K562 (cell line): Measurements from ENCODE around the gene SULT2B1. TPM values are rescaled to one million over a fixed set of nuclear protein-coding genes. Genes with fewer than 3 reads are reported as not detected.

Source experiments
- CAMTA2 ChIP-seq: fragments of 250-450 bp; sonication (Bioruptor Pico); conservative IDR thresholded peaks from 2 replicates; pipeline ENCODE4 v1.5.1; 2022
- CC2D1A ChIP-seq: fragments of 450-650 bp; IDR thresholded peaks from 2 replicates; pipeline ENCODE4 v1.6.1; 2017; ENCODE audit warnings: mild to moderate bottlenecking
- DNMT1 ChIP-seq: fragments of 450-650 bp; IDR thresholded peaks from 2 replicates; pipeline ENCODE4 v1.6.1; 2016; ENCODE audit warnings: antibody characterized with exemption, mild to moderate bottlenecking
- ELK1 ChIP-seq: sonication (generic); formaldehyde crosslinking; IDR thresholded peaks from 2 replicates; pipeline ENCODE4 v1.8.1; 2022; ENCODE audit warnings: missing genetic modification reagents
- ETV6 ChIP-seq, 3 experiments: fragments of 150-350 bp in 1 of 3; sonication (generic) in 1 of 3; formaldehyde crosslinking in 1 of 3; IDR thresholded peaks; 2 replicates each; pipeline versions ENCODE4 v1.6.1 to v1.8.0; 2014 to 2022; ENCODE audit warnings: borderline replicate concordance in 2 of 3, low read depth in 2 of 3, antibody characterized with exemption in 1 of 3, low read length in 1 of 3, mild to moderate bottlenecking in 1 of 3, missing genetic modification reagents in 1 of 3
- FOXP4 ChIP-seq: sonication (generic); formaldehyde crosslinking; IDR thresholded peaks from 2 replicates; pipeline ENCODE4 v1.8.0; 2022; ENCODE audit warnings: mild to moderate bottlenecking, missing genetic modification reagents, borderline replicate concordance
- HDAC3 ChIP-seq: fragments of 450-650 bp; IDR thresholded peaks from 2 replicates; pipeline ENCODE4 v1.6.1; 2018; ENCODE audit warnings: borderline replicate concordance, mild to moderate bottlenecking, moderate library complexity; ENCODE audit not compliant: partially characterized antibody
- LARP7 ChIP-seq: fragments of 450-650 bp; IDR thresholded peaks from 2 replicates; pipeline ENCODE4 v1.6.1; 2016
- MAZ ChIP-seq, 2 experiments: fragments of 450-650 bp in 1 of 2; sonication (generic) in 1 of 2; formaldehyde crosslinking; IDR thresholded peaks in 1 of 2; conservative IDR thresholded peaks in 1 of 2; 2 replicates each; pipeline versions ENCODE4 v1.4.0 to v1.5.0; 2020; ENCODE audit warnings: mild to moderate bottlenecking in 1 of 2, missing genetic modification reagents in 1 of 2
- NFRKB ChIP-seq: fragments of 450-650 bp; IDR thresholded peaks from 2 replicates; pipeline ENCODE4 v1.6.1; 2016; ENCODE audit warnings: low read depth
- PPARD ChIP-seq: fragments of 250-450 bp; sonication (Bioruptor Pico); IDR thresholded peaks from 2 replicates; pipeline ENCODE4 v1.8.0; 2022; ENCODE audit warnings: inconsistent platforms, mild to moderate bottlenecking, moderate library complexity
- PTTG1 ChIP-seq: fragments of 450-650 bp; IDR thresholded peaks from 2 replicates; pipeline ENCODE4 v1.6.1; 2016; ENCODE audit warnings: low read depth, mild to moderate bottlenecking, missing genetic modification characterization, missing compliant biosample characterization
- RBM25 ChIP-seq: fragments of 200-400 bp; formaldehyde crosslinking; IDR thresholded peaks from 2 replicates; pipeline ENCODE4 v1.6.1; 2018; ENCODE audit warnings: low read length, low read depth, moderate library complexity; ENCODE audit not compliant: severe bottlenecking
- RREB1 ChIP-seq: fragments of 250-450 bp; sonication (Bioruptor Pico); IDR thresholded peaks from 2 replicates; pipeline ENCODE4 v1.4.0; 2020
- SRSF1 ChIP-seq: fragments of 200-400 bp; formaldehyde crosslinking; IDR thresholded peaks from 2 replicates; pipeline ENCODE4 v1.6.1; 2017; ENCODE audit warnings: mild to moderate bottlenecking, low read depth, low read length, moderate library complexity
- TRIM28 ChIP-seq: fragments of 450-650 bp; IDR thresholded peaks from 2 replicates; pipeline ENCODE4 v1.6.1; 2017
- WHSC1 ChIP-seq: IDR thresholded peaks from one replicate; pipeline ENCODE4 v1.6.1; 2012; ENCODE audit warnings: low read length, control low read depth, inconsistent platforms
- ZNF512 ChIP-seq: IDR thresholded peaks from 2 replicates; pipeline ENCODE4 v1.6.1; 2016; ENCODE audit warnings: missing genetic modification characterization, missing compliant biosample characterization
- ZNF644 ChIP-seq: fragments of 200-800 bp; sonication (Bioruptor generic); IDR thresholded peaks from 2 replicates; pipeline ENCODE4 v1.6.1; 2016; ENCODE audit warnings: low read depth, missing genetic modification characterization, missing compliant biosample characterization
- polyA plus RNA-seq, 8 experiments: library from polyadenylated mRNA; depleted of rRNA in 4 of 8; stranded (reverse) in 5 of 8; unstranded in 3 of 8; fragments of >200 nt; fragmentation: Nextera tagmentation in 2 of 8; fragmentation: Illumina TruSeq in 1 of 8; extraction: Ambion mirVana in 2 of 8; extraction: Trizol in 1 of 8; gene quantifications; 2 replicates each; pipeline versions ENCODE4 v1.2.1 to v1.2.3, GENCODE V29; 2011 to 2014; ENCODE audit warnings: inconsistent platforms in 1 of 8, missing spikeins in 1 of 8
- total RNA-seq, 7 experiments: library from RNA; depleted of rRNA in 6 of 7; stranded (reverse); fragments of >200 nt in 6 of 7; fragmentation: Illumina TruSeq in 2 of 7; extraction: Trizol in 2 of 7; gene quantifications; 2 replicates each; pipeline versions ENCODE4 v1.2.1 to v1.2.3, GENCODE V29; 2011 to 2021; ENCODE audit warnings: low replicate concordance in 1 of 7

Gene SULT2B1
- total and polyA plus RNA-seq, 9 of the 15 experiments (the other 6 are each of a cell fraction or from before 2014, with no cell fraction given), result 0.09 to 0.62 (median 0.22) TPM; not detected in 2

GRCh38 chr19:48648134-48648533 lies 96.2 kb downstream of the SULT2B1 start (continued):
- TF ChIP-seq ETV6 (IDR thresholded peaks at IDR 0.05; ENCODE audit: borderline replicate concordance in 1 of 2, low read depth in 2 of 2, low read length in 1 of 2) (no peak), ETV6 (CRISPR knock-in tag; IDR thresholded peaks at IDR 0.05; ENCODE audit: borderline replicate concordance) (no peak), PTTG1 (tag) (no peak), TRIM28 (no peak), SRSF1 (no peak), CC2D1A (no peak), CAMTA2 (CRISPR knock-in tag) (no peak), ELK1 (CRISPR knock-in tag) (no peak), HDAC3 (no peak), ZNF512 (tag) (no peak), NFRKB (no peak), ZNF644 (tag) (no peak), RREB1 (CRISPR knock-in tag) (no peak), FOXP4 (CRISPR knock-in tag) (no peak), PPARD (no peak), RBM25 (no peak), WHSC1 (no peak), LARP7 (no peak), MAZ (CRISPR knock-in tag; conservative IDR thresholded peaks at IDR 0.05 in 1 of 2, IDR thresholded peaks at IDR 0.05 in 1 of 2) (no peak), DNMT1 (no peak)
